Right ventricle myocardium inferior (tissue), 1 donor: Measurements from ENCODE around the gene BGLAP. TPM values are rescaled to one million over a fixed set of nuclear protein-coding genes. Genes with fewer than 3 reads are reported as not detected.

Source experiments
- ATAC-seq: fragments of 200-7000 bp; cut with Tn5 transposase; one replicate; pipeline ENCODE4 v1.9.1; 2020; ENCODE audit warnings: mild to moderate bottlenecking, moderate library complexity
- DNase-seq: peaks from one replicate; pipeline ENCODE4 v3.0.0; 2021; ENCODE audit errors: missing footprints
- intact Hi-C: fragments of 100-400 bp; cut with DNase I; formaldehyde crosslinking; loops from one replicate; pipeline ENCODE4 v1.11.0; 2022
- total RNA-seq: library from RNA; stranded (reverse); fragmentation: NEBNext Ultra II Directional; extraction: Animal tissue kit (Norgen Biotek cat#: 25700); gene quantifications from one replicate; pipeline ENCODE4 v1.2.1, GENCODE V29; 2021
- donor health status: DM: no; HTN: yes; CAD: no; lungs with severe emphysema.

The BGLAP gene
- total RNA-seq, 1 donor from 2014 or later: 0.32 TPM

GRCh38 chr1:156221986-156222692, 19.8 kb upstream of the BGLAP start:
- no peak for DNase-seq
- intact Hi-C loops: no loop called here
- no peak for ATAC-seq

GRCh38 chr1:156225677-156226014, 16.3 kb upstream of the BGLAP start:
- DNase-seq (no peak), ATAC-seq (no peak)
- intact Hi-C loops: loop anchor here (1.0 kb wide), 2 partner anchors 79 to 135 kb away; no protein-coding TSS in a partner anchor

- intact Hi-C loops: no loop called here
- DNase-seq: no peak
- no peak for ATAC-seq
Measured at GRCh38 chr1:156226116-156226538, 15.9 kb upstream of the BGLAP start.

GRCh38 chr1:156226782-156227181, 15.2 kb upstream of the BGLAP start:
- DNase-seq (no peak), ATAC-seq (no peak)
- intact Hi-C loops: no loop called here

- intact Hi-C loops: no loop called here
- DNase-seq: no peak
- no peak for ATAC-seq
Measured at GRCh38 chr1:156228501-156228900, 13.5 kb upstream of the BGLAP start.

- intact Hi-C loops: no loop called here
- ATAC-seq (no peak), DNase-seq (no peak)
Measured at GRCh38 chr1:156229809-156230472, 12.0 kb upstream of the BGLAP start.

- ATAC-seq (no peak), DNase-seq (no peak)
- intact Hi-C loops: no loop called here
Measured at GRCh38 chr1:156230473-156230837, 11.5 kb upstream of the BGLAP start.

GRCh38 chr1:156232201-156232894, 9.6 kb upstream of the BGLAP start:
- ATAC-seq (no peak), DNase-seq (no peak)
- intact Hi-C loops: no loop called here

- intact Hi-C loops: loop anchor here (2.0 kb wide), 1 partner anchor 27 kb away; no protein-coding TSS in a partner anchor
- DNase-seq (no peak), ATAC-seq (no peak)
Measured at GRCh38 chr1:156233426-156234127, 8.4 kb upstream of the BGLAP start.

- DNase-seq (no peak), ATAC-seq (no peak)
- intact Hi-C loops: loop anchor here (5.0 kb wide), 1 partner anchor 41 kb away; no protein-coding TSS in a partner anchor
Measured at GRCh38 chr1:156236164-156236563, 5.8 kb upstream of the BGLAP start.

- DNase-seq (no peak), ATAC-seq (no peak)
- intact Hi-C loops: loop anchor here (5.0 kb wide), 1 partner anchor 39 kb away; no protein-coding TSS in a partner anchor
Measured at GRCh38 chr1:156238248-156238647, 3.7 kb upstream of the BGLAP start.

GRCh38 chr1:156241311-156241811, 623 bp upstream of the BGLAP start:
- ATAC-seq (no peak), DNase-seq (no peak)
- intact Hi-C loops: no loop called here

- DNase-seq (no peak), ATAC-seq (no peak)
- intact Hi-C loops: no loop called here
Measured at GRCh38 chr1:156242738-156243137, 754 bp downstream of the BGLAP start.

GRCh38 chr1:156244126-156244525, 2.1 kb downstream of the BGLAP start:
- intact Hi-C loops: no loop called here
- ATAC-seq: no peak
- DNase-seq: no peak

GRCh38 chr1:156244712-156245111, 2.7 kb downstream of the BGLAP start:
- DNase-seq (no peak), ATAC-seq (no peak)
- intact Hi-C loops: no loop called here

- DNase-seq (peak; percentile 72), ATAC-seq (no peak)
- intact Hi-C loops: no loop called here
Measured at GRCh38 chr1:156245451-156246232, 3.7 kb downstream of the BGLAP start.

GRCh38 chr1:156246241-156246780, 4.3 kb downstream of the BGLAP start:
- no peak for DNase-seq
- ATAC-seq: no peak
- intact Hi-C loops: no loop called here

- ATAC-seq (peak; percentile 43), DNase-seq (peak; percentile 71)
- intact Hi-C loops: no loop called here
Measured at GRCh38 chr1:156246781-156247459, 4.9 kb downstream of the BGLAP start.
